CD4-positive, alpha-beta T cell treated with Interleukin-15 for 1 hour (primary cell): Measurements from ENCODE around the gene SMIM1.
"Not testable (repeated sequence)": the region's sequence is repeated elsewhere in the genome, so short reads cannot be mapped to it uniquely, and the experiment has no call there.

ENCODE experiments used
- DNase-seq: peaks from one replicate; pipeline ENCODE4 v3.0.0-alpha.2; 2020

Gene SMIM1

GRCh38 chr1:3796215-3797061, 23.9 kb downstream of the SMIM1 start, which contains the start of gene LRRC47:
Gene LRRC47 (minus strand): TSS chr1:3796498. CDS start chr1:3796476, 22 bp downstream.
- DNase-seq = peak; percentile 92

DNA sequence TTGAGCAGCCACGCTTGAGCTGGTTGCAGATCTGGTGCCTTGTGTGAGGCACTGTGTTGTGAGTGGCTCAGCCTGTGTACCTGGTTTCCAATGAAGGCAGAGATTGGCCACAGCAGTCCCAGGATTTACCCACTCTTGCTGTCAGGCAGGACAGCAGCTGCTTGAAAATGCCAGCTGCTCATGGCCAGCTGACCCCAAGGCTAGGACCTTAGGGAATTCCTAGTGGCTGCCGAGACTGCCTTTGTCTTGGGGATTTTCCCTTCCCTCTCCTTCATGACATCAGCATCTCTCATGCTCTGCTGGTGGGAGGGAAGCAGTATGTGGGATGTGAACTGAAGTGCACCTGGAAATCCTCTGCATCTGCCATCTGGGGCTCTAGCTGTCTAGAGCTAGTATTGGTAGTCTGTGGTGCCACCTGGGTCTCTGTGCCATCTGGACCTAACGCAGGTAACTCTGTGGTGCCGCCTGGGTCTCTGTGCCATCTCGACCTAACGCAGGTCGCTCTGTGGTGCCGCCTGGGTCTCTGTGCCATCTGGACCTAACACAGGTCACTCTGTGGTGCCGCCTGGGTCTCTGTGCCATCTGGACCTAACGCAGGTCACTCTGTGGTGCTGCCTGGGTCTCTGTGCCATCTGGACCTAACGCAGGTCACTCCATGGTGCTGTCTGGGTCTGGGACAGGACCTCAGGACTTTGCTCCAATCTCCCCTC, 27.6 kb downstream of the SMIM1 start:
- no peak for DNase-seq

- DNase-seq = not testable (repeated sequence)
Measured at GRCh38 chr1:3800795-3801194, 28.2 kb downstream of the SMIM1 start.

DNA sequence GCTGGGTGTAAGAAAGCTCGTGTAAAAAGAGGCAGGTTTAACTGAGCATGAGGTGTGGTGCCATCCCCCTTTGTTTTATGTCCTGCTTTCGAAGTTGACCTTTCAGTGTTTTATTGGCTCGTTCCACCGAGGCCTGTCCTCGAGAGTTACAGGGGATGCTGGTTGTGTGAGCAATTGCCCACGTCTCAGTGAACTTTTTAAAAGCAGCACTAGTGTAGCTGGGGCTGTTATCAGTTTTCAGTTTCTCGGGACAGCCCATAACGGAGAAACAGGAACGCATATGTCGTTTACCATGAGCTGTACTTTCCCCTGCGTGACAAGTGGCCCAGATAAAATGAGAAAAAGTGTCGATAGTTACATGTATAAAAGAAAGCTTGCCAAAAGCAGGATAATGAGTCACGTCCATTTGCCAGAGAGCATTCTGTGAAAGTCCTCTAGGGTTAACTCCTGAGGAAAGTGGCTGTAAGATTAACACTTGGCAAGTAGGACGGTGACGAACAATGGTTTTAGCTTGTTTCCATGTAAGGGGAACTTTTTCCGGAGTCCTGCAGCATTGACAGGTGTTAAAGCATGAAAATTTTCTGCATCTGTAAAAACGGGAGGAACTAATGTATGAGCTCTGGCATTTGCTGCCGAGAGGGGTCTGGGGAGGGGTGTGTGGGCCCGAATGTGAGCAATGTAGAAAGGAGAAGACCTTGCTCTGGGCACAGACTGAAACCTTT, 31.5 kb downstream of the SMIM1 start:
- DNase-seq = no peak

GRCh38 chr1:3804627-3804944, 32.0 kb downstream of the SMIM1 start:
- DNase-seq = not testable (repeated sequence)

GRCh38 chr1:3805038-3805437, 32.5 kb downstream of the SMIM1 start:
- DNase-seq = no peak

DNA sequence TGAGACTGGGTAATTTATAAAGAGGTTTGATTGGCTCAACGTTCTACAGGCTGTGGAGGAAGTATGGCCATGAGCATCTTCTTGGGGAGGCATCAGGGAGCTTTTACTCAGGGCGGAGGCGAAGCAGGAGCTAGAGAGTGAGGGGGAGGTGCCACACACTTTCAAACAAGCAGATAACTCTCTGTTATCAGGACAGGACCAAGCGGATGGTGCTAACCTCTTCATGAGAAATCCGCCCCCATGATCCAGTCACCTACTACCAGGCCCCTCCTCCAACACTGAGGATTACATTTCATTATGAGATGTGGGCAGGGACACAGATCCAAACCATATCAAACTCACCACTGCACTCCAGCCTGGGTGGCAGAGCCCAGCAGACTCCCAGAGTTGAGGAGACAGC, 35.2 kb downstream of the SMIM1 start:
- DNase-seq = no peak

- DNase-seq = no peak
Measured at GRCh38 chr1:3809680-3810079, 37.1 kb downstream of the SMIM1 start.

- not testable (repeated sequence) for DNase-seq
Measured at GRCh38 chr1:3810149-3810761, 37.7 kb downstream of the SMIM1 start.

GRCh38 chr1:3811595-3811911, 39.0 kb downstream of the SMIM1 start:
- no peak for DNase-seq

GRCh38 chr1:3814065-3814464, 41.5 kb downstream of the SMIM1 start:
- peak; percentile 1 for DNase-seq

GRCh38 chr1:3814771-3815561, 42.4 kb downstream of the SMIM1 start:
- peak; percentile 0 for DNase-seq

DNA sequence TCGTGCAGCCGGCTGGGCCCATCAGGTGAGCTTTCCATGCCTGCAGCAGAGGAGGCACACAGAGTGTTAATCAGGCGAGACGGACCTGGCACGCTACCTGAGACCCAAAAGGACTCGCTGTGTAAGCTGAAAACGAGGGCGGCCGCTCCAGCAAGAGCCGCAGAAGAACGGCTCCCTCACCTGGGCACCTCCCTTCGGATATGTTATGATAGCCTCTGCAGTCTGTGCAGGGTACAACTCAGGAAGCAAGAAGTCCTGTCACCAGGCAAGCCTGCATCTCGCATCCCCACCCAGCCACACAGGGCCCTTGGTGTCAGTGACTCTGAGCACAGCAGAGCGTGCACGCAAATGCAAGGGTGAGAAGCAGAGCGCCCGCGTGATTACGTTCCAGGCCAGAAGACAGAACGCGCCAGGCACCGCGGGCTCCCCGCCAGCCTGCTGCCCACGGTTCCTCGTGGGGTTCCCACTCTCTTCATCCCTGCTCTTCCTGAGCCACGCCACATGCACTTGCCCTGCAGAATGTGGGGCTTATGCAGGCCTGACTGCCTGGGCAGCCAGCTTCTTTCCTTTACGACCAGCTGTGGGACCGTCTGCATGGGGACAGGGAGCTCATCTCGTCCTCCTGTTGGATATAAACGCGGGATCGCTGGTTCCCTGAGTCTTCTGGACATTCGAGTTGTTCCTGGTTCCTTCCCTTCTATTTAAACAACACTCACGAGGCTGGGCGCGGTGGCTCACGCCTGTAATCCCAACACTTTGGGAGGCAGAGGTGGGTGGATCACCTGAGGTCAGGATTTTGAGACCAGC, 44.0 kb downstream of the SMIM1 start:
- DNase-seq = no peak

- DNase-seq = no peak
Measured at GRCh38 chr1:3817138-3817740, 44.7 kb downstream of the SMIM1 start.

- no peak for DNase-seq
Measured at GRCh38 chr1:3817821-3818597, 45.5 kb downstream of the SMIM1 start.

GRCh38 chr1:3819771-3820200, 47.2 kb downstream of the SMIM1 start:
- no peak for DNase-seq

- DNase-seq = no peak
Measured at GRCh38 chr1:3820316-3820715, 47.8 kb downstream of the SMIM1 start.

GRCh38 chr1:3821004-3821403, 48.5 kb downstream of the SMIM1 start:
- DNase-seq = no peak

GRCh38 chr1:3821447-3821846, 48.9 kb downstream of the SMIM1 start:
- no peak for DNase-seq

DNA sequence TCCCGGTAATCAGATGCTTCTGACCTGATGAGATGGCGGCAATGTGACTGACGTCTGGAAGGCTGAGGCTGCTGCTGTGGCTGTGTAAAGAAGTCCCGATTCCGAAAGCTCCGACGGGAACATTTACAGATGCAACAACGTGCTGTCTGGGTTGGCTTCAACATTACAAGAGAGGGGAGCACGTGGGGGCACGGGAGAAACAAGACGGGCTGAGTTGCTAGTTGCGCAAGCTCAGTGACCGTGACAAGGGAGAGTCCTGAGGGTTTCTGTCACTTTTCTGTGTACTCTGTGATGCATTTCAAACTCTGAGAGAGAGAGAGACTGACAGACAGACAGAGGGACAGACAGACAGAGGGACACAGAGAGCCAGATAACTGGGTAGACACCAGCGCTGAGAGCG, 49.4 kb downstream of the SMIM1 start:
- no peak for DNase-seq
